A673 (cell line): ENCODE results near the gene NPHP4.

Source experiments
- EZH2 ChIP-seq: fragments of 200-600 bp; sonication (generic); IDR thresholded peaks from 2 replicates; pipeline ENCODE4 v1.6.1; 2017; ENCODE audit warnings: borderline replicate concordance, low read depth, mild to moderate bottlenecking, mixed read lengths, antibody characterized with exemption, low read length; ENCODE audit not compliant: poor library complexity, severe bottlenecking
- TF ChIP-seq, protein P1 (sequence below): fragments of 300-800, 200-600 bp; sonication (generic); conservative IDR thresholded peaks from 2 replicates; pipeline ENCODE4 v1.5.1; 2017; ENCODE audit warnings: low read depth, mild to moderate bottlenecking, antibody characterized with exemption, low read length, moderate library complexity, mixed read lengths

GRCh38 chr1:5991381-5992025 is 722 bp downstream of the NPHP4 start:
- TF ChIP-seq, protein P1, sequence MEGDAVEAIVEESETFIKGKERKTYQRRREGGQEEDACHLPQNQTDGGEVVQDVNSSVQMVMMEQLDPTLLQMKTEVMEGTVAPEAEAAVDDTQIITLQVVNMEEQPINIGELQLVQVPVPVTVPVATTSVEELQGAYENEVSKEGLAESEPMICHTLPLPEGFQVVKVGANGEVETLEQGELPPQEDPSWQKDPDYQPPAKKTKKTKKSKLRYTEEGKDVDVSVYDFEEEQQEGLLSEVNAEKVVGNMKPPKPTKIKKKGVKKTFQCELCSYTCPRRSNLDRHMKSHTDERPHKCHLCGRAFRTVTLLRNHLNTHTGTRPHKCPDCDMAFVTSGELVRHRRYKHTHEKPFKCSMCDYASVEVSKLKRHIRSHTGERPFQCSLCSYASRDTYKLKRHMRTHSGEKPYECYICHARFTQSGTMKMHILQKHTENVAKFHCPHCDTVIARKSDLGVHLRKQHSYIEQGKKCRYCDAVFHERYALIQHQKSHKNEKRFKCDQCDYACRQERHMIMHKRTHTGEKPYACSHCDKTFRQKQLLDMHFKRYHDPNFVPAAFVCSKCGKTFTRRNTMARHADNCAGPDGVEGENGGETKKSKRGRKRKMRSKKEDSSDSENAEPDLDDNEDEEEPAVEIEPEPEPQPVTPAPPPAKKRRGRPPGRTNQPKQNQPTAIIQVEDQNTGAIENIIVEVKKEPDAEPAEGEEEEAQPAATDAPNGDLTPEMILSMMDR: no peak
- TF ChIP-seq EZH2: no peak
